B cell (primary cell): ENCODE results near the gene KRTAP5-10. TPM values are rescaled to one million over a fixed set of nuclear protein-coding genes. Genes with fewer than 3 reads are reported as not detected.
"Not testable (repeated sequence)": the region's sequence is repeated elsewhere in the genome, so short reads cannot be mapped to it uniquely, and the experiment has no call there.

Source experiments
- ATAC-seq: fragments of 200-7000 bp; cut with Tn5 transposase; one replicate; pipeline ENCODE4 v1.10.0; 2021; ENCODE audit warnings: low read depth, mild to moderate bottlenecking, moderate number of reproducible peaks, moderate library complexity
- CTCF ChIA-PET: fragments of 350-600 bp; sonication (Branson Sonifier 250); formaldehyde crosslinking; loops from one replicate; lab custom pipeline; 2021; ENCODE audit warnings: antibody characterized with exemption, inconsistent platforms; lab: Charles Lee
- POLR2A ChIA-PET: fragments of 350-600 bp; sonication (Branson Sonifier 250); formaldehyde crosslinking; loops from one replicate; lab custom pipeline; 2021; ENCODE audit warnings: antibody characterized with exemption; lab: Charles Lee
- DNase-seq: peaks from one replicate; pipeline ENCODE4 v3.0.0; 2013
- H2AFZ ChIP-seq: 2 replicates; pipeline ENCODE4 v1.6.1; 2012; ENCODE audit warnings: mild to moderate bottlenecking, low read depth, low read length; ENCODE audit not compliant: insufficient read depth, poor library complexity, severe bottlenecking
- H3K27ac ChIP-seq, 2 donors: 1 replicate in 1 of 2; 2 replicates in 1 of 2; pipeline ENCODE4 v1.5.1; 2012 to 2013; ENCODE audit warnings: low read length in 2 of 2, mild to moderate bottlenecking in 2 of 2, moderate library complexity in 1 of 2
- H3K27me3 ChIP-seq, 4 experiments: fragments of 200-600 bp in 1 of 4; sonication (generic) in 1 of 4; replicated peaks in 1 of 4; 1 replicate in 2 of 4; 2 replicates in 2 of 4; pipeline versions ENCODE4 v1.6.1 to v1.7.0; 2013 to 2016; ENCODE audit warnings: low read length in 3 of 4, mild to moderate bottlenecking in 2 of 4, mixed read lengths in 1 of 4, moderate library complexity in 1 of 4; ENCODE audit not compliant: insufficient read depth in 4 of 4, control insufficient read depth in 3 of 4; ENCODE audit errors: control extremely low read depth in 1 of 4
- H3K36me3 ChIP-seq, 2 experiments: replicated peaks in 1 of 2; 1 replicate in 1 of 2; 2 replicates in 1 of 2; pipeline versions ENCODE4 v1.6.1 to v1.7.1; 2013; ENCODE audit warnings: low read length in 1 of 2; ENCODE audit not compliant: insufficient read depth in 2 of 2, control insufficient read depth in 1 of 2; ENCODE audit errors: control extremely low read depth in 1 of 2, extremely low read depth in 1 of 2
- H3K4me1 ChIP-seq, 2 donors: fragments of 200-600 bp in 1 of 2; sonication (generic) in 1 of 2; 1 replicate in 1 of 2; 2 replicates in 1 of 2; pipeline versions ENCODE4 v1.5.1 to v1.6.1; 2013 to 2017; ENCODE audit warnings: low read length in 2 of 2; ENCODE audit not compliant: control insufficient read depth in 2 of 2, insufficient read depth in 2 of 2
- H3K4me2 ChIP-seq: replicated peaks from 2 replicates; pipeline ENCODE3; 2012; ENCODE audit warnings: mild to moderate bottlenecking, low read depth, low read length; ENCODE audit not compliant: poor library complexity, severe bottlenecking
- H3K4me3 ChIP-seq, 5 experiments: fragments of 200-600 bp in 1 of 5; sonication (generic) in 1 of 5; 1 replicate in 3 of 5; 2 replicates in 2 of 5; pipeline versions ENCODE4 v1.5.1 to v1.7.0; 2011 to 2016; ENCODE audit warnings: low read length in 4 of 5, mild to moderate bottlenecking in 4 of 5, low read depth in 2 of 5, control low read depth in 1 of 5, moderate library complexity in 1 of 5; ENCODE audit not compliant: insufficient read depth in 1 of 5; ENCODE audit errors: control extremely low read depth in 1 of 5, extremely low read depth in 1 of 5
- H3K79me2 ChIP-seq: fragments of 200-600 bp; sonication (generic); one replicate; pipeline ENCODE4 v1.6.0; 2016; ENCODE audit warnings: low read length; ENCODE audit not compliant: control insufficient read depth, insufficient read depth
- H3K9ac ChIP-seq: fragments of 200-600 bp; sonication (generic); 2 replicates; pipeline ENCODE4 v1.6.1; 2017; ENCODE audit warnings: mild to moderate bottlenecking, low read length, moderate library complexity
- H3K9me3 ChIP-seq, 3 donors: one replicate each; pipeline versions ENCODE4 v1.6.1 to v1.7.1; 2013; ENCODE audit warnings: low read length in 2 of 3; ENCODE audit not compliant: control insufficient read depth in 2 of 3, insufficient read depth in 1 of 3; ENCODE audit errors: control extremely low read depth in 1 of 3
- H4K20me1 ChIP-seq: 2 replicates; pipeline ENCODE4 v1.6.0; 2012; ENCODE audit warnings: mild to moderate bottlenecking, low read length; ENCODE audit not compliant: insufficient read depth, control insufficient read depth, poor library complexity, severe bottlenecking
- H3K27ac Mint-ChIP-seq: one replicate; pipeline ENCODE4 v1.8.0; 2021; ENCODE audit warnings: mixed read lengths
- H3K27me3 Mint-ChIP-seq: one replicate; pipeline ENCODE4 v1.8.0; 2021; ENCODE audit warnings: mixed read lengths
- H3K4me1 Mint-ChIP-seq: one replicate; pipeline ENCODE4 v1.8.0; 2021; ENCODE audit warnings: mixed read lengths
- H3K4me3 Mint-ChIP-seq: one replicate; pipeline ENCODE4 v1.8.0; 2021; ENCODE audit warnings: mixed read lengths
- H3K9me3 Mint-ChIP-seq: one replicate; pipeline ENCODE4 v1.8.0; 2022; ENCODE audit warnings: mixed read lengths; ENCODE audit not compliant: insufficient read depth
- WGBS: methylation state at CpG from one replicate; pipeline ENCODE4 v1.1.5; 2013; ENCODE audit warnings: missing lambda C conversion rate; ENCODE audit not compliant: insufficient coverage; 5-methylcytosine and 5-hydroxymethylcytosine counted together
- intact Hi-C: fragments of 100-400 bp; cut with micrococcal nuclease; formaldehyde crosslinking; loops from one replicate; pipeline ENCODE4 v1.10.0; 2022
- polyA plus RNA-seq: library from polyadenylated mRNA; depleted of rRNA; stranded (reverse); fragments of >200 nt; gene quantifications from 2 replicates; pipeline ENCODE4 v1.2.3, GENCODE V29; 2012
- total RNA-seq, 2 donors: library from RNA; stranded (reverse); fragments of 120-200 nt in 1 of 2; gene quantifications; 1 replicate in 1 of 2; 2 replicates in 1 of 2; pipeline versions ENCODE4 v1.2.3 to v1.2.4, GENCODE V29; 2013 to 2022
- TF ChIP-seq, protein P1 (sequence below): fragments of 200-600 bp; IDR thresholded peaks from one replicate; pipeline ENCODE4 v1.8.0; 2022; ENCODE audit warnings: antibody characterized with exemption, mild to moderate bottlenecking

The KRTAP5-10 gene
- total and polyA plus RNA-seq, 2 donors (not counting 1 experiment from before 2014, with no cell fraction given), result not detected

DNA sequence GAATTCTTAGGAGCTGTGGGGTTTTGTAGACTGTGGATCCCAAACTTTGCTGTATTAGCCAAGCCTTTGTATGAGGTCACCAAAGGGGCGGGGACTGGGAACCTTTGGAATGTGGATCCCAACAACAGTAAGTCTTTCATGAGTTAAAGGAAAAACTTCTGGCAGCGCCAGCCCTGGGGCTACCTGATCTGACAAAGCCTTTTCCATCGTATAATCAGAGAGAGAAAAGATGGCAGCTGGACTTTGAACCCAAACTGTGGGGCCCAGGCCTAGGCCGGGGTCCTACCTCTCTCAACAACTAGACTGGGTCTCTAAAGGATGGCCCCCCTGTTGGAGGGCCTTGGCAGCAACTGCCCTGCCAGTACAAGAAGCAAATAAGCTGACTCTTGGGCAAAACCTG is 23.0 kb downstream of the KRTAP5-10 start:
- H3K27ac Mint-ChIP-seq, H3K9ac ChIP-seq, H3K27ac ChIP-seq, H4K20me1 ChIP-seq, H3K4me2 ChIP-seq, H3K9me3 Mint-ChIP-seq, H3K79me2 ChIP-seq, H3K36me3 ChIP-seq, ATAC-seq, CTCF ChIA-PET, H3K9me3 ChIP-seq, H3K27me3 ChIP-seq, H2AFZ ChIP-seq, H3K4me3 ChIP-seq, H3K4me1 Mint-ChIP-seq, intact Hi-C loops, H3K4me1 ChIP-seq, POLR2A ChIA-PET, H3K4me3 Mint-ChIP-seq, DNase-seq: not testable (repeated sequence)
- 67% methylated on average over 3 of the region's 4 CpGs for WGBS
- H3K27me3 Mint-ChIP-seq, result peaks cover 14% of the 10 kb centered on the region

DNA sequence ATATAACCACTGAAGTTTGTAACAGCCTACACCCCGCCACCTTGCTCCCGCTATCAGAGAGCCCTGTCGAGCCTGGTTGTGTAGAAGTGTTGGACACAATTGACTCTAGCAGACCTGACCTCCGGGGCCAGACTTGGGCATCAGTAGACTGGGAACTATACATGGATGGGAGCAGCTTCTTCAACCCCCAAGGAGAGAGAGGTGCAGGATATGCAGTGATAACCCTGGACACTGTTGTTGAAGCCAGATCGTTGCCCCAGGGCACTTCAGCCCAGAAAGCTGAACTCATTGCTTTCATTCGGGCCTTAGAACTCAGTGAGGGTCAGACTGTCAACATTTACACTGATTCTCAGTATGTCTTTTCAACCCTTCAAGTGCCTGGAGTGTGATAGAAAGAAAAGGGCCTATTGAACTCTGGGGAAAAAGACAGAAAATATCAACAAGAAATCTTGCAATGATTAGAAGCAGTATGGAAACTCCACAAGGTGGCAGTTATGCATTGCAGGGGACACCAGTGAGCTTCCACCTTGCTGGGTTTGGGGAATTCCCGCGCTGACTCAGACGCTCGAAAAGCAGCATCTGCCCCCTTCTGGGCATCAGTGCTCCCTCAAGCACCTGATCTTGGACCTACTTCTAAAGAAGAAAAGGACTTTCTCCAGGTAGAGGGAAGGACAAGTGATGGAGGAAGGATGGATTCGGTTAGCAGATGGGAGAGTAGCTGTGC is 23.6 kb downstream of the KRTAP5-10 start:
- 95% methylated on average over 3 of the region's 11 CpGs for WGBS
- H3K4me2 ChIP-seq, H3K4me1 ChIP-seq, H3K27me3 ChIP-seq, H3K4me3 Mint-ChIP-seq, H2AFZ ChIP-seq, H3K27ac Mint-ChIP-seq, H4K20me1 ChIP-seq, H3K9ac ChIP-seq, H3K36me3 ChIP-seq, H3K27me3 Mint-ChIP-seq, ATAC-seq, H3K4me3 ChIP-seq, H3K79me2 ChIP-seq, H3K9me3 Mint-ChIP-seq, intact Hi-C loops, H3K9me3 ChIP-seq, H3K4me1 Mint-ChIP-seq, H3K27ac ChIP-seq, CTCF ChIA-PET, POLR2A ChIA-PET: not testable (repeated sequence)
- peak; percentile 40 for DNase-seq
- TF ChIP-seq, protein P1, sequence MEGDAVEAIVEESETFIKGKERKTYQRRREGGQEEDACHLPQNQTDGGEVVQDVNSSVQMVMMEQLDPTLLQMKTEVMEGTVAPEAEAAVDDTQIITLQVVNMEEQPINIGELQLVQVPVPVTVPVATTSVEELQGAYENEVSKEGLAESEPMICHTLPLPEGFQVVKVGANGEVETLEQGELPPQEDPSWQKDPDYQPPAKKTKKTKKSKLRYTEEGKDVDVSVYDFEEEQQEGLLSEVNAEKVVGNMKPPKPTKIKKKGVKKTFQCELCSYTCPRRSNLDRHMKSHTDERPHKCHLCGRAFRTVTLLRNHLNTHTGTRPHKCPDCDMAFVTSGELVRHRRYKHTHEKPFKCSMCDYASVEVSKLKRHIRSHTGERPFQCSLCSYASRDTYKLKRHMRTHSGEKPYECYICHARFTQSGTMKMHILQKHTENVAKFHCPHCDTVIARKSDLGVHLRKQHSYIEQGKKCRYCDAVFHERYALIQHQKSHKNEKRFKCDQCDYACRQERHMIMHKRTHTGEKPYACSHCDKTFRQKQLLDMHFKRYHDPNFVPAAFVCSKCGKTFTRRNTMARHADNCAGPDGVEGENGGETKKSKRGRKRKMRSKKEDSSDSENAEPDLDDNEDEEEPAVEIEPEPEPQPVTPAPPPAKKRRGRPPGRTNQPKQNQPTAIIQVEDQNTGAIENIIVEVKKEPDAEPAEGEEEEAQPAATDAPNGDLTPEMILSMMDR, result peak; percentile 35

GRCh38 chr11:71589546-71589920 is 24.2 kb downstream of the KRTAP5-10 start:
- DNase-seq, H3K4me1 Mint-ChIP-seq, CTCF ChIA-PET, H3K4me2 ChIP-seq, H4K20me1 ChIP-seq, H3K9me3 ChIP-seq, H3K27me3 ChIP-seq, H3K4me3 ChIP-seq, H3K79me2 ChIP-seq, H3K4me1 ChIP-seq, H3K27ac ChIP-seq, H3K9me3 Mint-ChIP-seq, ATAC-seq, H3K27me3 Mint-ChIP-seq, intact Hi-C loops, POLR2A ChIA-PET, H3K4me3 Mint-ChIP-seq, H3K9ac ChIP-seq, H3K36me3 ChIP-seq, H2AFZ ChIP-seq, H3K27ac Mint-ChIP-seq: not testable (repeated sequence)
- 82% methylated on average over 7 of the region's 8 CpGs for WGBS
